Measurements from ENCODE around the gene PTGR3.

DNA sequence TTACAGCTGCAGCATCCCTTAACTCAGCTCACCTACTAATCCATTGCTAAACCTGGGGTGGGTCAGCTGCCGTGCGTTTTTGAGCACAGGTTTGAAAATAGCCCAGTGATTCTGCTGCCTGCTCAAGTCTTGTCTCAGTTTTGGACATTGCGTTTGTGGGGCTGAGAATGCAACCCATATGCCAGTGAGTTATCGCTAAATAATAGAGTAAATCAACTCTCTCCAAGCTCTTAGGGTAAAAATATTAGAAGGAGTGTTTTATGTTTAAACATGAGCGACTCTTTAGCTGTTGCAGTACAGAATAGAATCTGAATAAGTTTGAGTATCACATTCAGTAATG, 3.8 kb upstream of the PTGR3 start:
- TF ChIP-seq, protein P1, sequence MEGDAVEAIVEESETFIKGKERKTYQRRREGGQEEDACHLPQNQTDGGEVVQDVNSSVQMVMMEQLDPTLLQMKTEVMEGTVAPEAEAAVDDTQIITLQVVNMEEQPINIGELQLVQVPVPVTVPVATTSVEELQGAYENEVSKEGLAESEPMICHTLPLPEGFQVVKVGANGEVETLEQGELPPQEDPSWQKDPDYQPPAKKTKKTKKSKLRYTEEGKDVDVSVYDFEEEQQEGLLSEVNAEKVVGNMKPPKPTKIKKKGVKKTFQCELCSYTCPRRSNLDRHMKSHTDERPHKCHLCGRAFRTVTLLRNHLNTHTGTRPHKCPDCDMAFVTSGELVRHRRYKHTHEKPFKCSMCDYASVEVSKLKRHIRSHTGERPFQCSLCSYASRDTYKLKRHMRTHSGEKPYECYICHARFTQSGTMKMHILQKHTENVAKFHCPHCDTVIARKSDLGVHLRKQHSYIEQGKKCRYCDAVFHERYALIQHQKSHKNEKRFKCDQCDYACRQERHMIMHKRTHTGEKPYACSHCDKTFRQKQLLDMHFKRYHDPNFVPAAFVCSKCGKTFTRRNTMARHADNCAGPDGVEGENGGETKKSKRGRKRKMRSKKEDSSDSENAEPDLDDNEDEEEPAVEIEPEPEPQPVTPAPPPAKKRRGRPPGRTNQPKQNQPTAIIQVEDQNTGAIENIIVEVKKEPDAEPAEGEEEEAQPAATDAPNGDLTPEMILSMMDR (IDR thresholded peaks at IDR 0.05; ENCODE audit: low read length): no peak
- TF ChIP-seq EZH2 (IDR thresholded peaks at IDR 0.05; ENCODE audit: borderline replicate concordance, low read length): no peak

All from OCI-LY1 (cell line).